HepG2 (cell line): ENCODE results near the gene ADGRG1. TPM values are rescaled to one million over a fixed set of nuclear protein-coding genes. Genes with fewer than 3 reads are reported as not detected.
A peak's percentile ranks its signal among the peaks of the same experiment; 100 is the strongest.

ENCODE experiments used
- CCAR2 ChIP-seq: fragments of 200-400 bp; formaldehyde crosslinking; optimal IDR thresholded peaks from 2 replicates; pipeline ENCODE3; 2018; ENCODE audit warnings: low read depth, mild to moderate bottlenecking, low read length, moderate library complexity
- CREB3 ChIP-seq: sonication (generic); formaldehyde crosslinking; IDR thresholded peaks from 2 replicates; pipeline ENCODE4 v1.5.0; 2020; ENCODE audit warnings: missing genetic modification reagents
- ETV5 ChIP-seq: IDR thresholded peaks from 2 replicates; pipeline ENCODE4 v1.6.1; 2018; ENCODE audit warnings: missing biosample characterization, missing genetic modification reagents, inconsistent platforms, borderline replicate concordance
- GFI1 ChIP-seq: sonication (generic); formaldehyde crosslinking; IDR thresholded peaks from 2 replicates; pipeline ENCODE4 v1.5.0; 2020; ENCODE audit warnings: missing genetic modification reagents, mild to moderate bottlenecking, borderline replicate concordance
- HOXA7 ChIP-seq: sonication (generic); formaldehyde crosslinking; IDR thresholded peaks from 2 replicates; pipeline ENCODE4 v1.8.1; 2022; ENCODE audit warnings: mild to moderate bottlenecking, missing genetic modification reagents, moderate library complexity
- JUNB ChIP-seq: sonication (generic); formaldehyde crosslinking; IDR thresholded peaks from 2 replicates; pipeline ENCODE4 v1.8.0; 2022; ENCODE audit warnings: missing genetic modification reagents, mild to moderate bottlenecking, borderline replicate concordance
- NFAT5 ChIP-seq: sonication (generic); formaldehyde crosslinking; IDR thresholded peaks from 2 replicates; pipeline ENCODE4 v1.4.0; 2020; ENCODE audit warnings: missing genetic modification reagents
- NKX3-1 ChIP-seq: sonication (generic); formaldehyde crosslinking; IDR thresholded peaks from 2 replicates; pipeline ENCODE4 v1.5.0; 2020; ENCODE audit warnings: missing genetic modification reagents
- PHF20 ChIP-seq: sonication (generic); formaldehyde crosslinking; IDR thresholded peaks from 2 replicates; pipeline ENCODE4 v1.5.0; 2020; ENCODE audit warnings: mild to moderate bottlenecking, missing genetic modification reagents
- RBFOX2 ChIP-seq: fragments of 200-400 bp; formaldehyde crosslinking; IDR thresholded peaks from 2 replicates; pipeline ENCODE4 v1.6.1; 2017; ENCODE audit warnings: low read depth, mild to moderate bottlenecking, low read length
- SALL2 ChIP-seq: sonication (generic); formaldehyde crosslinking; IDR thresholded peaks from 2 replicates; pipeline ENCODE4 v1.8.1; 2023; ENCODE audit warnings: mild to moderate bottlenecking, missing genetic modification reagents, inconsistent platforms
- SP4 ChIP-seq: sonication (generic); formaldehyde crosslinking; IDR thresholded peaks from 2 replicates; pipeline ENCODE4 v1.8.1; 2023; ENCODE audit warnings: mild to moderate bottlenecking, missing genetic modification reagents
- XRCC5 ChIP-seq: fragments of 200-400 bp; formaldehyde crosslinking; optimal IDR thresholded peaks from 2 replicates; pipeline ENCODE3; 2017; ENCODE audit warnings: mild to moderate bottlenecking, low read length
- YY1 ChIP-seq: IDR thresholded peaks from 2 replicates; pipeline ENCODE4 v1.6.1; 2011; ENCODE audit warnings: low read length, low read depth, moderate library complexity, mild to moderate bottlenecking; ENCODE audit not compliant: insufficient read depth, insufficient replicate concordance
- ZNF225 ChIP-seq: sonication (generic); formaldehyde crosslinking; IDR thresholded peaks from 2 replicates; pipeline ENCODE4 v1.4.0; 2020; ENCODE audit warnings: mild to moderate bottlenecking, missing genetic modification reagents
- ZNF296 ChIP-seq: sonication (generic); formaldehyde crosslinking; conservative IDR thresholded peaks from 2 replicates; pipeline ENCODE4 v1.5.0; 2020; ENCODE audit warnings: mild to moderate bottlenecking, missing genetic modification reagents
- ZNF670 ChIP-seq: sonication (generic); formaldehyde crosslinking; IDR thresholded peaks from 2 replicates; pipeline ENCODE4 v1.8.0; 2022; ENCODE audit warnings: mild to moderate bottlenecking, missing genetic modification reagents, borderline replicate concordance
- polyA plus RNA-seq, 8 experiments: library from polyadenylated mRNA; depleted of rRNA in 3 of 8; stranded (reverse) in 7 of 8; unstranded in 1 of 8; fragments of >200 nt; fragmentation: Illumina TruSeq in 4 of 8; extraction: Trizol in 4 of 8; gene quantifications; 2 replicates each; pipeline versions ENCODE4 v1.2.1 to v1.2.3, GENCODE V29; 2011 to 2016; ENCODE audit warnings: low read depth in 4 of 8, missing spikeins in 1 of 8, mixed read lengths in 1 of 8; ENCODE audit not compliant: insufficient read depth in 1 of 8
- total RNA-seq, 5 experiments: library from RNA; depleted of rRNA; stranded (reverse); fragments of >200 nt; fragmentation: Illumina TruSeq; extraction: Trizol; gene quantifications; 2 replicates each; pipeline ENCODE4 v1.2.3, GENCODE V29; 2016; ENCODE audit warnings: low read depth in 1 of 5
- TF ChIP-seq, protein P1 (sequence below): fragments of 450-650 bp; IDR thresholded peaks from 2 replicates; pipeline ENCODE4 v1.6.1; 2017; ENCODE audit warnings: mild to moderate bottlenecking
- TF ChIP-seq, protein P2 (sequence below): sonication (generic); formaldehyde crosslinking; IDR thresholded peaks from 2 replicates; pipeline ENCODE4 v1.9.0; 2022; ENCODE audit warnings: missing genetic modification reagents, mild to moderate bottlenecking, borderline replicate concordance

The ADGRG1 gene
- total and polyA plus RNA-seq, 2 of the 13 experiments (the other 11 are each of a cell fraction or from before 2014, with no cell fraction given), result 2.7 to 5.9 TPM

GRCh38 chr16:57701759-57702371, 73.4 kb downstream of the ADGRG1 start (continued):
- TF ChIP-seq, protein P1, sequence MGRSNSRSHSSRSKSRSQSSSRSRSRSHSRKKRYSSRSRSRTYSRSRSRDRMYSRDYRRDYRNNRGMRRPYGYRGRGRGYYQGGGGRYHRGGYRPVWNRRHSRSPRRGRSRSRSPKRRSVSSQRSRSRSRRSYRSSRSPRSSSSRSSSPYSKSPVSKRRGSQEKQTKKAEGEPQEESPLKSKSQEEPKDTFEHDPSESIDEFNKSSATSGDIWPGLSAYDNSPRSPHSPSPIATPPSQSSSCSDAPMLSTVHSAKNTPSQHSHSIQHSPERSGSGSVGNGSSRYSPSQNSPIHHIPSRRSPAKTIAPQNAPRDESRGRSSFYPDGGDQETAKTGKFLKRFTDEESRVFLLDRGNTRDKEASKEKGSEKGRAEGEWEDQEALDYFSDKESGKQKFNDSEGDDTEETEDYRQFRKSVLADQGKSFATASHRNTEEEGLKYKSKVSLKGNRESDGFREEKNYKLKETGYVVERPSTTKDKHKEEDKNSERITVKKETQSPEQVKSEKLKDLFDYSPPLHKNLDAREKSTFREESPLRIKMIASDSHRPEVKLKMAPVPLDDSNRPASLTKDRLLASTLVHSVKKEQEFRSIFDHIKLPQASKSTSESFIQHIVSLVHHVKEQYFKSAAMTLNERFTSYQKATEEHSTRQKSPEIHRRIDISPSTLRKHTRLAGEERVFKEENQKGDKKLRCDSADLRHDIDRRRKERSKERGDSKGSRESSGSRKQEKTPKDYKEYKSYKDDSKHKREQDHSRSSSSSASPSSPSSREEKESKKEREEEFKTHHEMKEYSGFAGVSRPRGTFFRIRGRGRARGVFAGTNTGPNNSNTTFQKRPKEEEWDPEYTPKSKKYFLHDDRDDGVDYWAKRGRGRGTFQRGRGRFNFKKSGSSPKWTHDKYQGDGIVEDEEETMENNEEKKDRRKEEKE, result no peak
- TF ChIP-seq, protein P2, sequence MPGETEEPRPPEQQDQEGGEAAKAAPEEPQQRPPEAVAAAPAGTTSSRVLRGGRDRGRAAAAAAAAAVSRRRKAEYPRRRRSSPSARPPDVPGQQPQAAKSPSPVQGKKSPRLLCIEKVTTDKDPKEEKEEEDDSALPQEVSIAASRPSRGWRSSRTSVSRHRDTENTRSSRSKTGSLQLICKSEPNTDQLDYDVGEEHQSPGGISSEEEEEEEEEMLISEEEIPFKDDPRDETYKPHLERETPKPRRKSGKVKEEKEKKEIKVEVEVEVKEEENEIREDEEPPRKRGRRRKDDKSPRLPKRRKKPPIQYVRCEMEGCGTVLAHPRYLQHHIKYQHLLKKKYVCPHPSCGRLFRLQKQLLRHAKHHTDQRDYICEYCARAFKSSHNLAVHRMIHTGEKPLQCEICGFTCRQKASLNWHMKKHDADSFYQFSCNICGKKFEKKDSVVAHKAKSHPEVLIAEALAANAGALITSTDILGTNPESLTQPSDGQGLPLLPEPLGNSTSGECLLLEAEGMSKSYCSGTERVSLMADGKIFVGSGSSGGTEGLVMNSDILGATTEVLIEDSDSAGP (CRISPR knock-in tag), result no peak
- TF ChIP-seq ZNF296, result peak; percentile 65; the same call in 1 of the 2 replicates
- TF ChIP-seq XRCC5, result no peak
- TF ChIP-seq SALL2 (CRISPR knock-in tag), result no peak
- no peak for TF ChIP-seq CCAR2
- no peak for TF ChIP-seq HOXA7 (CRISPR knock-in tag)
- no peak for TF ChIP-seq NKX3-1 (CRISPR knock-in tag)
- TF ChIP-seq JUNB (CRISPR knock-in tag), result no peak
- TF ChIP-seq ZNF670, result no peak
- TF ChIP-seq CREB3, result no peak
- no peak for TF ChIP-seq YY1
- TF ChIP-seq ZNF225, result peak; percentile 37; the same call in 1 of the 2 replicates
- no peak for TF ChIP-seq ETV5
- peak; percentile 55; the same call in 1 of the 2 replicates for TF ChIP-seq SP4 (CRISPR knock-in tag)
- no peak for TF ChIP-seq PHF20 (CRISPR knock-in tag)
- no peak for TF ChIP-seq NFAT5 (CRISPR knock-in tag)
- TF ChIP-seq GFI1, result no peak
- 0 out of 2 replicates have a peak, but pooled peaks have one; percentile 35 for TF ChIP-seq RBFOX2
